ENCODE results near the gene CNR2.

DNA sequence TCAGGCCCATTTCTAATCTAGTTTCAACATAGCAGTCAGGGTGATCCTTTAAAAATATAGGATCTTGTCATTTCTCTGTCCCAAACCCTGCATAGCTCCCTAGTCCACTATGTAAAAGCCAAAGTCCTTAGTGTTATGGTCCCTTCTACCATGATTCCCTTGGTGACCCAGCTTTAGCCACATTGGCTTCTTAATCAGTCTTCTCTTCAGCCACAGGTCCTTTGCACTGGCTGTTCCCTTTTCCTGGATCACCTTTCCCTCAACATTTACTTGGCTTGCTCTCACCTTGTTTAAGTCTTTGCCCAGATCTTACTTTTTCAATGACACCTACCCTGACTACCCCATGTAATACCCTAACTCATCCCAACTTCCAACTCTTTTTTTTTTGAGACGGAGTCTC is 33.4 kb downstream of the CNR2 start:
- TF ChIP-seq FOXA1 (IDR thresholded peaks at IDR 0.05) (no peak), SP1 (IDR thresholded peaks at IDR 0.05) (no peak), FOXK2 (IDR thresholded peaks at IDR 0.05) (no peak), SUZ12 (IDR thresholded peaks at IDR 0.05) (no peak)

Data from HEK293T (cell line).